Measurements from ENCODE around the gene RBM4B. TPM values are rescaled to one million over a fixed set of nuclear protein-coding genes. Genes with fewer than 3 reads are reported as not detected.

Gene RBM4B
- total RNA-seq, 1 donor from 2014 or later: 30.2 TPM

DNA sequence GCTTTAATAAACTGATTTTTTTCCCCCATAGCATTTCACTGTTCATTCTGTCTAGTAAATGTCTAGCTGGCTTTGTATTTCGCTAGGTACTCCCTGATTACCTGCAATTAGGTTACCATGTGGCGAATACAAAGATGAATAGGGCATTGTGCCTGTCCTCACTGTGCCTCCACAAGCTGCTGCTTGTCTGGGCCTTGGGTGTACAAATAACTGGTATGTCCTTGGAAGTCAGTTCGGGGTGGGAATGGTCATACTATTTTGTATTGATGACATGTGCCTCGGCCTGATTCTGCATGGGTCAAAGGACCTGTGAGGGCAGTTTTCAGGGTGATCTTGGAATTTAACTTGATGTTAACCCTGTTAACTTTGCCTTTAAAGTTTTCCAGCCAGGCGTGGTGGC lies 27.8 kb downstream of the RBM4B start:
- Histone ChIP-seq H3K27me3 (no peaks in the 10 kb centered on the region), H3K4me1 (no peaks in the 10 kb centered on the region), H4K20me1 (ENCODE audit: low read depth) (peaks cover 91% of the 10 kb centered on the region), H3K9me3 (ENCODE audit: low read depth) (no peaks in the 10 kb centered on the region), H3K79me2 (ENCODE audit: low read depth) (peaks cover 100% of the 10 kb centered on the region), H3K4me2 (no peak overlapping the region), H3K9ac (no peak overlapping the region), H3F3A (ENCODE audit: low read depth) (peaks cover 74% of the 10 kb centered on the region), H3K36me3 (peaks cover 21% of the 10 kb centered on the region), H3K4me3 (no peak overlapping the region), H2AFZ (replicated peaks) (no peak overlapping the region), H3K27ac (no peak overlapping the region)
- peaks cover 5% of the 10 kb centered on the region for H3K4me1 Mint-ChIP-seq
- H3K27ac Mint-ChIP-seq: no peak overlapping the region
- no peak for DNase-seq (ENCODE audit: low spot score)
- no peaks in the 10 kb centered on the region for H3K9me3 Mint-ChIP-seq
- H3K4me3 Mint-ChIP-seq: no peak overlapping the region
- TF ChIP-seq EZH2 (IDR thresholded peaks at IDR 0.05) (no peak), EZH2phosphoT487 (IDR thresholded peaks at IDR 0.05) (no peak)
- TF ChIP-seq, protein P1, sequence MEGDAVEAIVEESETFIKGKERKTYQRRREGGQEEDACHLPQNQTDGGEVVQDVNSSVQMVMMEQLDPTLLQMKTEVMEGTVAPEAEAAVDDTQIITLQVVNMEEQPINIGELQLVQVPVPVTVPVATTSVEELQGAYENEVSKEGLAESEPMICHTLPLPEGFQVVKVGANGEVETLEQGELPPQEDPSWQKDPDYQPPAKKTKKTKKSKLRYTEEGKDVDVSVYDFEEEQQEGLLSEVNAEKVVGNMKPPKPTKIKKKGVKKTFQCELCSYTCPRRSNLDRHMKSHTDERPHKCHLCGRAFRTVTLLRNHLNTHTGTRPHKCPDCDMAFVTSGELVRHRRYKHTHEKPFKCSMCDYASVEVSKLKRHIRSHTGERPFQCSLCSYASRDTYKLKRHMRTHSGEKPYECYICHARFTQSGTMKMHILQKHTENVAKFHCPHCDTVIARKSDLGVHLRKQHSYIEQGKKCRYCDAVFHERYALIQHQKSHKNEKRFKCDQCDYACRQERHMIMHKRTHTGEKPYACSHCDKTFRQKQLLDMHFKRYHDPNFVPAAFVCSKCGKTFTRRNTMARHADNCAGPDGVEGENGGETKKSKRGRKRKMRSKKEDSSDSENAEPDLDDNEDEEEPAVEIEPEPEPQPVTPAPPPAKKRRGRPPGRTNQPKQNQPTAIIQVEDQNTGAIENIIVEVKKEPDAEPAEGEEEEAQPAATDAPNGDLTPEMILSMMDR (IDR thresholded peaks at IDR 0.05): no peak
- H3K36me3 Mint-ChIP-seq: peaks cover 56% of the 10 kb centered on the region
- H3K27me3 Mint-ChIP-seq (ENCODE audit: insufficient read depth, low read depth): peaks cover 4% of the 10 kb centered on the region

- Histone ChIP-seq H3K4me3 (no peak overlapping the region), H3K4me1 (peaks cover 23% of the 10 kb centered on the region), H4K20me1 (ENCODE audit: low read depth) (peaks cover 96% of the 10 kb centered on the region), H3K27me3 (no peaks in the 10 kb centered on the region), H3K9ac (no peak overlapping the region), H3K4me2 (no peak overlapping the region), H3K27ac (no peak overlapping the region), H3K79me2 (ENCODE audit: low read depth) (peaks cover 100% of the 10 kb centered on the region), H2AFZ (replicated peaks) (no peak overlapping the region), H3F3A (ENCODE audit: low read depth) (peaks cover 75% of the 10 kb centered on the region), H3K36me3 (peaks cover 26% of the 10 kb centered on the region), H3K9me3 (ENCODE audit: low read depth) (no peaks in the 10 kb centered on the region)
- Mint-ChIP-seq H3K27ac (no peak overlapping the region), H3K27me3 (ENCODE audit: insufficient read depth, low read depth) (peaks cover 2% of the 10 kb centered on the region), H3K36me3 (peaks cover 70% of the 10 kb centered on the region), H3K9me3 (no peaks in the 10 kb centered on the region), H3K4me1 (peaks cover 30% of the 10 kb centered on the region), H3K4me3 (no peak overlapping the region)
- no peak for DNase-seq (ENCODE audit: low spot score)
- TF ChIP-seq EZH2 (IDR thresholded peaks at IDR 0.05) (no peak), EZH2phosphoT487 (IDR thresholded peaks at IDR 0.05) (no peak)
- TF ChIP-seq, protein P1 (IDR thresholded peaks at IDR 0.05): no peak
These were observed 30.9 kb downstream of the RBM4B start for GRCh38 chr11:66646828-66647227.

DNA sequence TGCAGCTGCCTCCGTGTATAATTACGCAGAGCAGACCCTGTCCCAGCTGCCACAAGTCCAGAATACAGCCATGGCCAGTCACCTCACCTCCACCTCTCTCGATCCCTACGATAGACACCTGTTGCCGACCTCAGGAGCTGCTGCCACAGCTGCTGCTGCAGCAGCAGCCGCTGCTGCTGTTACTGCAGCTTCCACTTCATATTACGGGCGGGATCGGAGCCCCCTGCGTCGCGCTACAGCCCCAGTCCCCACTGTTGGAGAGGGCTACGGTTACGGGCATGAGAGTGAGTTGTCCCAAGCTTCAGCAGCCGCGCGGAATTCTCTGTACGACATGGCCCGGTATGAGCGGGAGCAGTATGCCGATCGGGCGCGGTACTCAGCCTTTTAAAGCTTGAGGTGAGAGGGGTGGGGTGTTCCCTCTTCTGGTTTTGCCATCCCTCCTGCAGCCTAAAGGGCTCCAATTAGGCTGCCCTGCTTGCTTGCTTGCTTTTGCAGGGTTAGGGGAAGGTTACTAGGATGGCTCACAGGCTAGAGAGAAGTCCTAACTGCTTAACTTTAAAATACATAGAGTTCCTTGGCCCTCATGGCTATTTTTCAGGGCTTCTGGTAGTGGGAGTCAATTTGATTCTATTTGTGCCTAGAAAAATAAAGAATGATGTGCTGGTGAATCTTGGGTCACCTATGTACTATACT lies 33.8 kb downstream of the RBM4B start:
- peaks cover 100% of the 10 kb centered on the region for H4K20me1 ChIP-seq (ENCODE audit: low read depth)
- peaks cover 29% of the 10 kb centered on the region for H3K36me3 ChIP-seq
- no peak overlapping the region for H2AFZ ChIP-seq (replicated peaks)
- peaks cover 67% of the 10 kb centered on the region for H3K36me3 Mint-ChIP-seq
- H3K4me1 Mint-ChIP-seq: peaks cover 56% of the 10 kb centered on the region
- peaks cover 5% of the 10 kb centered on the region for H3K27me3 Mint-ChIP-seq (ENCODE audit: insufficient read depth, low read depth)
- H3K27ac Mint-ChIP-seq: no peak overlapping the region
- H3K27me3 ChIP-seq: no peaks in the 10 kb centered on the region
- peaks cover 44% of the 10 kb centered on the region for H3K4me1 ChIP-seq
- peaks cover 100% of the 10 kb centered on the region for H3K79me2 ChIP-seq (ENCODE audit: low read depth)
- peak overlapping the region; percentile 77 for H3K4me3 ChIP-seq
- H3K9me3 ChIP-seq (ENCODE audit: low read depth): no peaks in the 10 kb centered on the region
- DNase-seq (ENCODE audit: low spot score): no peak
- H3K4me3 Mint-ChIP-seq: no peak overlapping the region
- no peaks in the 10 kb centered on the region for H3K9me3 Mint-ChIP-seq
- H3K9ac ChIP-seq: peak overlapping the region; percentile 31
- H3K4me2 ChIP-seq: peak overlapping the region; percentile 84
- no peak overlapping the region for H3K27ac ChIP-seq
- TF ChIP-seq, protein P1 (IDR thresholded peaks at IDR 0.05): no peak
- TF ChIP-seq EZH2phosphoT487 (IDR thresholded peaks at IDR 0.05): no peak
- TF ChIP-seq EZH2 (IDR thresholded peaks at IDR 0.05): no peak
- peaks cover 54% of the 10 kb centered on the region for H3F3A ChIP-seq (ENCODE audit: low read depth)

Measured in neural progenitor cell (in vitro differentiated cells).